Measurements from ENCODE around the gene MRFAP1L1. TPM values are rescaled to one million over a fixed set of nuclear protein-coding genes. Genes with fewer than 3 reads are reported as not detected.

Gene MRFAP1L1
- polyA plus RNA-seq, 3 donors = 7.6 to 19.1 (median 13.8) TPM

- no peak overlapping the region for H3K4me3 ChIP-seq (replicated peaks in 1 of 3; ENCODE audit: low read depth in 2 of 3, low read length in 3 of 3)
- peaks cover 4 to 5% of the 10 kb centered on the region in 2 donors for H3K36me3 Mint-ChIP-seq
- H2AFZ ChIP-seq (ENCODE audit: insufficient read depth, low read depth, low read length, poor library complexity, severe bottlenecking) = no peak overlapping the region
- peaks cover 22% of the 10 kb centered on the region for H3K4me1 Mint-ChIP-seq
- no peaks in the 10 kb centered on the region for H3K27me3 ChIP-seq (ENCODE audit: control insufficient read depth in 2 of 2, insufficient read depth in 2 of 2, low read length in 2 of 2)
- H3K4me2 ChIP-seq (replicated peaks; ENCODE audit: extremely low read depth, low read length, poor library complexity, severe bottlenecking) = no peak overlapping the region
- peak overlapping the region in 2 of 7 donors; percentile 32 to 44 for H3K27ac Mint-ChIP-seq
- no peak overlapping the region for H3K27ac ChIP-seq (ENCODE audit: low read depth in 1 of 2, low read length in 2 of 2)
- TF ChIP-seq CTCF (IDR thresholded peaks at IDR 0.05) = peak; percentile 98
- H3K4me3 Mint-ChIP-seq = peak overlapping the region in 1 of 2 donors; percentile 24
- intact Hi-C loops (cut with micrococcal nuclease) = loop anchor here (2.0 to 5.0 kb wide), 4 partner anchors 147 to 362 kb away; no protein-coding TSS in a partner anchor
- peaks cover 18 to 28% of the 10 kb centered on the region in 2 donors for H3K4me1 ChIP-seq (ENCODE audit: control insufficient read depth in 1 of 2, insufficient read depth in 2 of 2, low read length in 2 of 2)
- H3K9me3 Mint-ChIP-seq = no peaks in the 10 kb centered on the region
- no peaks in the 10 kb centered on the region for H3K36me3 ChIP-seq (replicated peaks in 1 of 2; ENCODE audit: control insufficient read depth in 1 of 2, insufficient read depth in 2 of 2, low read length in 2 of 2)
- peak; percentile 53 to 72 (median 71) for DNase-seq
- H3K79me2 ChIP-seq (ENCODE audit: insufficient read depth, low read length) = peaks cover 18% of the 10 kb centered on the region
- WGBS (ENCODE audit: insufficient coverage) = 17% methylated on average over 2 of the region's 14 CpGs
- no peak overlapping the region for H3K9ac ChIP-seq (ENCODE audit: insufficient read depth, low read length, poor library complexity, severe bottlenecking)
- H3K27me3 Mint-ChIP-seq (ENCODE audit: low read depth in 3 of 3) = peaks cover 2 to 3% (median 2%) of the 10 kb centered on the region in 3 donors
- no peaks in the 10 kb centered on the region for H3K9me3 ChIP-seq (replicated peaks in 1 of 2; ENCODE audit: control insufficient read depth in 1 of 2, insufficient read depth in 1 of 2, low read length in 2 of 2)
- peaks cover 10% of the 10 kb centered on the region for H4K20me1 ChIP-seq (ENCODE audit: insufficient read depth, low read length)
Observed at GRCh38 chr4:6720202-6720699, 10.6 kb upstream of the MRFAP1L1 start.

- no peak overlapping the region for H3K4me3 Mint-ChIP-seq
Observed at GRCh38 chr4:6719611-6720179, 10.0 kb upstream of the MRFAP1L1 start.

More at GRCh38 chr4:6719611-6720179, 10.0 kb upstream of the MRFAP1L1 start:
- Histone ChIP-seq H2AFZ (ENCODE audit: insufficient read depth, low read depth, low read length, poor library complexity, severe bottlenecking) (no peak overlapping the region), H3K36me3 (replicated peaks in 1 of 2; ENCODE audit: control insufficient read depth in 1 of 2, insufficient read depth in 2 of 2, low read length in 2 of 2) (no peaks in the 10 kb centered on the region), H3K79me2 (ENCODE audit: insufficient read depth, low read length) (peaks cover 18% of the 10 kb centered on the region), H3K4me2 (replicated peaks; ENCODE audit: extremely low read depth, low read length, poor library complexity, severe bottlenecking) (no peak overlapping the region), H3K4me1 (ENCODE audit: control insufficient read depth in 1 of 2, insufficient read depth in 2 of 2, low read length in 2 of 2) (peaks cover 22 to 33% of the 10 kb centered on the region in 2 donors), H4K20me1 (ENCODE audit: insufficient read depth, low read length) (peaks cover 10% of the 10 kb centered on the region), H3K27ac (ENCODE audit: low read depth in 1 of 2, low read length in 2 of 2) (no peak overlapping the region), H3K9me3 (replicated peaks in 1 of 2; ENCODE audit: control insufficient read depth in 1 of 2, insufficient read depth in 1 of 2, low read length in 2 of 2) (no peaks in the 10 kb centered on the region), H3K27me3 (ENCODE audit: control insufficient read depth in 2 of 2, insufficient read depth in 2 of 2, low read length in 2 of 2) (no peaks in the 10 kb centered on the region), H3K4me3 (replicated peaks in 1 of 3; ENCODE audit: low read depth in 2 of 3, low read length in 3 of 3) (no peak overlapping the region), H3K9ac (ENCODE audit: insufficient read depth, low read length, poor library complexity, severe bottlenecking) (no peak overlapping the region)
- no peak overlapping the region for H3K27ac Mint-ChIP-seq
- peaks cover 2 to 3% (median 2%) of the 10 kb centered on the region in 3 donors for H3K27me3 Mint-ChIP-seq (ENCODE audit: low read depth in 3 of 3)
- DNase-seq = no peak
- no peak for TF ChIP-seq CTCF (IDR thresholded peaks at IDR 0.05)
- 97% methylated on average over 4 of the region's 8 CpGs for WGBS (ENCODE audit: insufficient coverage)
- H3K9me3 Mint-ChIP-seq = no peaks in the 10 kb centered on the region
- intact Hi-C loops (cut with micrococcal nuclease) = loop anchor here (2.0 to 10.0 kb wide), 9 partner anchors 63 to 363 kb away; partner anchors contain the start of genes KIAA0232 (in 1 of the 2), MRFAP1 (in 1 of the 2) and TADA2B (in 1 of the 2)
- peaks cover 4 to 5% of the 10 kb centered on the region in 2 donors for H3K36me3 Mint-ChIP-seq
- H3K4me1 Mint-ChIP-seq = peaks cover 26% of the 10 kb centered on the region
